ENCODE results near the gene HIF3A.

- TF ChIP-seq SREBF2 (IDR thresholded peaks at IDR 0.05) (no peak), NPAS2 (CRISPR knock-in tag; IDR thresholded peaks at IDR 0.05; ENCODE audit: borderline replicate concordance) (no peak), EP300 (IDR thresholded peaks at IDR 0.05) (no peak), CTCF (IDR thresholded peaks at IDR 0.05) (no peak), CEBPB (IDR thresholded peaks at IDR 0.05) (no peak), MAX (IDR thresholded peaks at IDR 0.05) (no peak), MYC (IDR thresholded peaks at IDR 0.05; ENCODE audit: borderline replicate concordance, low read length) (no peak), REST (IDR thresholded peaks at IDR 0.05) (no peak), RFX5 (IDR thresholded peaks at IDR 0.05) (no peak), POLR2AphosphoS2 (conservative IDR thresholded peaks at IDR 0.05; ENCODE audit: low read length) (no peak), RAD21 (conservative IDR thresholded peaks at IDR 0.05 in 1 of 2, IDR thresholded peaks at IDR 0.05 in 1 of 2) (no peak)
These were observed 86.5 kb downstream of the HIF3A start for GRCh38 chr19:46383171-46383815.

All from A549 (cell line).